Endothelial cell of umbilical vein (primary cell): Measurements from ENCODE around the gene ADRB2. TPM values are rescaled to one million over a fixed set of nuclear protein-coding genes. Genes with fewer than 3 reads are reported as not detected.
A peak's percentile ranks its signal among the peaks of the same experiment; 100 is the strongest.

Experiments
- BruUV-seq: library from RNA; stranded (reverse); fragments of 400-500 nt; replicated peaks from 2 replicates; lab custom pipeline; 2021; lab: Mats Ljungman, UMichigan
- CTCF ChIA-PET: fragments of 300-600, 350-600 bp; sonication (Branson Sonifier 250); formaldehyde crosslinking; loops from one replicate; lab custom pipeline; 2021; ENCODE audit warnings: antibody characterized with exemption, inconsistent platforms; lab: Charles Lee
- POLR2A ChIA-PET: fragments of 300-600, 350-600 bp; sonication (Branson Sonifier 250); formaldehyde crosslinking; loops from one replicate; lab custom pipeline; 2021; ENCODE audit warnings: antibody characterized with exemption, inconsistent platforms; lab: Charles Lee
- DNase-seq: peaks from one replicate; pipeline ENCODE4 v3.0.0-alpha.2; 2011; ENCODE audit warnings: low read depth, low spot score
- FAIRE-seq: peaks from 2 replicates; lab custom pipeline; 2011; peaks lifted over from hg19 to GRCh38; lab: Jason Lieb, UNC
- H2AFZ ChIP-seq: 2 replicates; pipeline ENCODE4 v1.6.0; 2012; ENCODE audit warnings: low read depth, low read length, control low read depth, inconsistent platforms
- H3K27ac ChIP-seq: 2 replicates; pipeline ENCODE4 v1.5.1; 2011; ENCODE audit warnings: low read depth, mild to moderate bottlenecking, control low read depth, low read length, moderate library complexity; ENCODE audit not compliant: insufficient read depth
- H3K27me3 ChIP-seq, 2 experiments: 2 replicates each; pipeline versions ENCODE4 v1.6.0 to v1.6.1; 2011; ENCODE audit warnings: low read length in 2 of 2, mixed read lengths in 1 of 2; ENCODE audit not compliant: control insufficient read depth in 2 of 2, insufficient read depth in 2 of 2
- H3K36me3 ChIP-seq, 2 experiments: 2 replicates in 1 of 2; 3 replicates in 1 of 2; pipeline ENCODE4 v1.5.1; 2011; ENCODE audit warnings: low read length in 2 of 2, mild to moderate bottlenecking in 1 of 2, moderate library complexity in 1 of 2; ENCODE audit not compliant: control insufficient read depth in 2 of 2, insufficient read depth in 2 of 2; ENCODE audit errors: extremely low read depth in 1 of 2
- H3K4me1 ChIP-seq: 3 replicates; pipeline ENCODE4 v1.5.1; 2011; ENCODE audit warnings: mild to moderate bottlenecking, low read length; ENCODE audit not compliant: control insufficient read depth, insufficient read depth; ENCODE audit errors: extremely low read depth
- H3K4me2 ChIP-seq: 2 replicates; pipeline ENCODE4 v1.6.1; 2011; ENCODE audit warnings: low read length, control low read depth, mixed read lengths; ENCODE audit not compliant: insufficient read depth
- H3K4me3 ChIP-seq, 3 experiments: fragments of 200-600 bp in 1 of 3; sonication (generic), shearing (Covaris generic) in 1 of 3; replicated peaks in 1 of 3; 2 replicates each; pipeline ENCODE4 v1.5.1; 2011 to 2016; ENCODE audit warnings: control low read depth in 3 of 3, low read length in 3 of 3, mild to moderate bottlenecking in 2 of 3, inconsistent platforms in 1 of 3, low read depth in 1 of 3, moderate library complexity in 1 of 3; ENCODE audit not compliant: insufficient read depth in 1 of 3
- H3K79me2 ChIP-seq: 2 replicates; pipeline ENCODE4 v1.6.0; 2012; ENCODE audit warnings: low read length, inconsistent platforms; ENCODE audit not compliant: control insufficient read depth, insufficient read depth
- H3K9ac ChIP-seq: replicated peaks from 2 replicates; pipeline ENCODE3; 2011; ENCODE audit warnings: low read length, control low read depth; ENCODE audit not compliant: insufficient read depth; ENCODE audit errors: extremely low read depth
- H3K9me1 ChIP-seq: replicated peaks from 3 replicates; pipeline ENCODE4 v1.6.0; 2011; ENCODE audit warnings: mild to moderate bottlenecking, low read length; ENCODE audit not compliant: control insufficient read depth, insufficient read depth; ENCODE audit errors: extremely low read depth
- H3K9me3 ChIP-seq: replicated peaks from 2 replicates; pipeline ENCODE4 v1.5.1; 2012; ENCODE audit warnings: low read length, inconsistent platforms; ENCODE audit not compliant: control insufficient read depth, insufficient read depth
- H4K20me1 ChIP-seq: replicated peaks from 2 replicates; pipeline ENCODE3; 2011; ENCODE audit warnings: mild to moderate bottlenecking, low read length; ENCODE audit not compliant: control insufficient read depth, insufficient read depth; ENCODE audit errors: extremely low read depth
- CTCF ChIP-seq, 2 donors: IDR thresholded peaks; 1 replicate in 1 of 2; 2 replicates in 1 of 2; pipeline ENCODE4 v1.5.1; 2011; ENCODE audit warnings: low read length in 2 of 2, mild to moderate bottlenecking in 2 of 2, moderate library complexity in 2 of 2, control low read depth in 1 of 2, inconsistent platforms in 1 of 2, low read depth in 1 of 2; ENCODE audit not compliant: insufficient read depth in 1 of 2; ENCODE audit errors: extremely low read depth in 1 of 2
- EZH2 ChIP-seq: IDR thresholded peaks from 2 replicates; pipeline ENCODE4 v1.6.1; 2012; ENCODE audit warnings: borderline replicate concordance, low read depth, mild to moderate bottlenecking, moderate library complexity, low read length, inconsistent platforms; ENCODE audit not compliant: severe bottlenecking
- FOS ChIP-seq: IDR thresholded peaks from 2 replicates; pipeline ENCODE4 v1.6.1; 2011; ENCODE audit warnings: mild to moderate bottlenecking, low read length, moderate library complexity, borderline replicate concordance; ENCODE audit not compliant: insufficient read depth
- GATA2 ChIP-seq: IDR thresholded peaks from 2 replicates; pipeline ENCODE4 v1.7.0; 2011; ENCODE audit warnings: low read depth, mild to moderate bottlenecking, moderate library complexity, mixed read lengths, low read length; ENCODE audit not compliant: insufficient read length, insufficient read depth
- MAX ChIP-seq: IDR thresholded peaks from 2 replicates; pipeline ENCODE4 v1.6.1; 2011; ENCODE audit not compliant: insufficient read depth, insufficient read length
- POLR2A ChIP-seq: IDR thresholded peaks from 2 replicates; pipeline ENCODE4 v1.6.1; 2012; ENCODE audit warnings: low read depth, mild to moderate bottlenecking, control low read depth, low read length
- dilution Hi-C: fragments of 300-500 bp; cut with MboI; formaldehyde crosslinking; loops from one replicate; pipeline ENCODE4 v1.15.0; 2019; ENCODE audit warnings: low sequenced_read_pairs; ENCODE audit not compliant: extremely low pct_ligation_motif_present
- intact Hi-C: fragments of 100-400 bp; cut with micrococcal nuclease; formaldehyde crosslinking; loops from one replicate; pipeline ENCODE4 v1.10.0; 2022
- polyA plus RNA-seq, 4 experiments: library from polyadenylated mRNA; depleted of rRNA in 3 of 4; stranded (reverse) in 3 of 4; unstranded in 1 of 4; fragments of >200 nt; gene quantifications; 2 replicates each; pipeline versions ENCODE4 v1.2.1 to v1.2.3, GENCODE V29; 2011 to 2012; ENCODE audit warnings: missing spikeins in 1 of 4
- total RNA-seq: library from RNA; stranded (reverse); gene quantifications from 2 replicates; pipeline ENCODE4 v1.2.3, GENCODE V29; 2021

ADRB2 gene
- total and polyA plus RNA-seq, 2 donors (not counting 3 experiments of a cell fraction or from before 2014, with no cell fraction given): 0.86 to 0.88 TPM

- H3K9ac ChIP-seq: no peak overlapping the region
- H3K4me3 ChIP-seq: no peak overlapping the region
- H3K4me2 ChIP-seq: no peak overlapping the region
- peak; percentile 21 for DNase-seq
- CTCF ChIA-PET: interaction anchor here (0.7 to 1.5 kb wide), 4 partner anchors 25 to 161 kb away, joined by 3 to 4 read pairs (median 4); no protein-coding TSS in a partner anchor
- no peaks in the 10 kb centered on the region for H3K9me3 ChIP-seq
- no peaks in the 10 kb centered on the region for H4K20me1 ChIP-seq
- TF ChIP-seq FOS: no peak
- TF ChIP-seq EZH2: no peak
- TF ChIP-seq GATA2: no peak
- TF ChIP-seq MAX: no peak
- no peak for TF ChIP-seq CTCF (IDR thresholded peaks at IDR 0.05; ENCODE audit: extremely low read depth in 1 of 2, insufficient read depth in 1 of 2, low read depth in 1 of 2, low read length in 2 of 2)
- TF ChIP-seq POLR2A: no peak
- no peaks in the 10 kb centered on the region for H3K4me1 ChIP-seq
- H3K36me3 ChIP-seq: no peaks in the 10 kb centered on the region
- no peaks in the 10 kb centered on the region for H3K9me1 ChIP-seq
- H3K27me3 ChIP-seq: no peaks in the 10 kb centered on the region
- no peak overlapping the region for H2AFZ ChIP-seq
- POLR2A ChIA-PET: no interaction called here
- BruUV-seq: no TSS peak
- no peak for FAIRE-seq
- H3K79me2 ChIP-seq: no peaks in the 10 kb centered on the region
- no peak overlapping the region for H3K27ac ChIP-seq
- dilution Hi-C loops (no loop called here), intact Hi-C loops (no loop called here)
Observed at GRCh38 chr5:148873690-148874485, 47.5 kb downstream of the ADRB2 start.
